ENCODE data around the gene NUDT1. TPM values are rescaled to one million over a fixed set of nuclear protein-coding genes. Genes with fewer than 3 reads are reported as not detected.

NUDT1 gene
- total and polyA plus RNA-seq, 2 experiments from 2014 or later = 47.7 to 61.0 TPM

DNA sequence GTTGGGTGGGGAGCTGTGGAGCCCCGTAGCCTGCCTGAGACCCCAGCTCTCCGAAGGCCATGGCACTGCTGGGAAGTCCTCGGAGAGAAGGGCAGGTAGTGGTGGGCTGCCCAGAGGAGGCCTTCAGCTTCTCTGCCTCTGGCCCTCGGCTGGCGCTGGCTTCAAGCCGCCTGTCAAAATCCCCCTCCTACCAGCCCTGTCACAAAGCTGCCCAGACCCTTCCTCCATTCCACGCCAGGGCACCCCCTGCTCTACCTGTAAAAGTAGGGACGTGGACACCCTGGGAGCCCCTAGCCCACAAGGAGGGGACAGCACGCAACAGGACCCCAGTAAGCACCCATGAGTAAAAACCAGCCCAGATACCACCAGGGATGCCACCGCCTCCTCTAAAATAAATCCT, 40.9 kb upstream of the NUDT1 start:
- Histone ChIP-seq H4K20me1 (ENCODE audit: insufficient read depth) (no peaks in the 10 kb centered on the region), H3K9me2 (ENCODE audit: insufficient read depth) (no peaks in the 10 kb centered on the region), H3K4me1 (ENCODE audit: insufficient read depth) (no peaks in the 10 kb centered on the region), H3K79me2 (ENCODE audit: insufficient read depth) (no peaks in the 10 kb centered on the region), H3K9me3 (ENCODE audit: low read depth) (no peaks in the 10 kb centered on the region), H3F3A (ENCODE audit: insufficient read depth) (no peaks in the 10 kb centered on the region), H3K9ac (no peak overlapping the region), H2AFZ (no peak overlapping the region), H3K4me2 (ENCODE audit: unreplicated experiment) (no peak overlapping the region), H3K36me3 (ENCODE audit: low read depth) (no peaks in the 10 kb centered on the region; the same call in 1 of the 2 replicates), H3K27me3 (replicated peaks; ENCODE audit: insufficient read depth) (no peaks in the 10 kb centered on the region), H3K4me3 (no peak overlapping the region), H3K27ac (no peak overlapping the region)
- in situ Hi-C loops (cut with MboI) = loop anchor here (10.0 kb wide), 1 partner anchor 546 kb away; no protein-coding TSS in a partner anchor
- TF ChIP-seq EZH2 (IDR thresholded peaks at IDR 0.05; ENCODE audit: insufficient read depth, poor library complexity, severe bottlenecking) = no peak
- no peak for TF ChIP-seq EZH2phosphoT487 (IDR thresholded peaks at IDR 0.05; ENCODE audit: insufficient read depth, low read depth)
- DNase-seq = no peak
- 98 to 100% methylated on average over 7 to 10 of the region's 10 CpGs for WGBS, 2 experiments (ENCODE audit: low coverage in 1 of 2, low lambda C conversion rate in 2 of 2, missing lambda C conversion rate in 2 of 2)

DNA sequence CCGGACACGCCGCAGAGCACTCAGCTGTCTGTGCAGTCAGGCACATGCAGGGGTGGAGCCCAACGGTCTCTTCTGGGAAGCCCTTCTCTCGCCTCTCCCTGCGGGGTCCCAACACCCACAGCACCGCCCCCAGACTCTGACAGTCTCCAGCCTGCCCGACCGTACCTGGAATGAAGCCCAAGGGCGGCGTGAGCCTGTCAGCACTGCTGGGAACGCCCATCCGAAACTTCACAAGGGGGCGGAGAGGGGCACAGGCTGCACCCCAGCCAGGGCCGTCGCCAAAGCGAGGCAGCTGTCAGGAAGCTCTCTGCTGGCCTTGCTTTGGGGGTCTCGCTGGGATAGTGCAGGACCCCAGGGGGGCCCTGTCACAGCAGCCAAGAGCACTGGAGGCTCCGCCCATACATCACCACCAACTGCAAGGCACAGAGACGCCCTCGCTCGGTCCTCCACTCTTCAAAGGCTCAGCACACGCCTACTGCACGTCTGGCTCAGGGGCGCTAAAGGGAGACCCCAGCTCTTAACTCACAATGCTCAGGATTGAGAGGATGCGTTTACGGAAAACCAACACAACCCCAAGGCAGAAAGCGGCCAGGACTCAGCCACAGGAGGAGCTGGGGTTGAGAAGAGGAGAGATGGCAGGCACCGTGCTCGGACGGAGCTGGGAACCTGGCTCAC, 40.2 kb upstream of the NUDT1 start:
- Histone ChIP-seq H3K9me3 (ENCODE audit: low read depth) (no peaks in the 10 kb centered on the region), H3K27ac (no peak overlapping the region), H3K9me2 (ENCODE audit: insufficient read depth) (no peaks in the 10 kb centered on the region), H4K20me1 (ENCODE audit: insufficient read depth) (no peaks in the 10 kb centered on the region), H3K4me1 (ENCODE audit: insufficient read depth) (no peaks in the 10 kb centered on the region), H3K4me3 (no peak overlapping the region), H3K9ac (no peak overlapping the region), H3K79me2 (ENCODE audit: insufficient read depth) (no peaks in the 10 kb centered on the region), H3K36me3 (ENCODE audit: low read depth) (no peaks in the 10 kb centered on the region), H3K4me2 (ENCODE audit: unreplicated experiment) (no peak overlapping the region), H3F3A (ENCODE audit: insufficient read depth) (no peaks in the 10 kb centered on the region), H3K27me3 (replicated peaks; ENCODE audit: insufficient read depth) (no peaks in the 10 kb centered on the region), H2AFZ (no peak overlapping the region)
- peak; percentile 11 for DNase-seq
- in situ Hi-C loops (cut with MboI) = loop anchor here (10.0 kb wide), 1 partner anchor 547 kb away; no protein-coding TSS in a partner anchor
- 55% methylated on average over 31 of the region's 31 CpGs for WGBS, 2 experiments (ENCODE audit: low coverage in 1 of 2, low lambda C conversion rate in 2 of 2, missing lambda C conversion rate in 2 of 2)
- TF ChIP-seq EZH2 (IDR thresholded peaks at IDR 0.05; ENCODE audit: insufficient read depth, poor library complexity, severe bottlenecking) = no peak
- TF ChIP-seq EZH2phosphoT487 (IDR thresholded peaks at IDR 0.05; ENCODE audit: insufficient read depth, low read depth) = no peak

DNA sequence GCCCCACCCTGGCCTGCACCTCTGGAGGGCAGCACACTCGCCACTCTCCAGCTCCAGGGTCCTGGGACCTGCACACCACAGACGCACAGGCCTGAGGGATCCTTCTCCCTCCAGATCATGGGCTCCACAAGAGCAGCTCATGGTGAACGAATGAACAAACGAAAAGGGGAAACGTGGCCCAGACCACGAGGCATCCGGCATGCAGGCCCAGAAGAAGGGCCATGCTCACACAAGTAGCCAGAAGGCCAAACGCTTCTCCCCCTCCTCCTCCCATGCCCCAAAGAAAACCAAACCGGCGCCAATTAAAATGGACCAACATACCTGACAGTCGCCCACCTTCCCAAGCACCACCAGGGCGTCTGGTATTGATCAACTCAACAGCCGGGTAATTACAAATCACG, 39.7 kb upstream of the NUDT1 start:
- H3K27ac ChIP-seq = no peak overlapping the region
- H3K9me3 ChIP-seq (ENCODE audit: low read depth) = no peaks in the 10 kb centered on the region
- no peaks in the 10 kb centered on the region for H3K9me2 ChIP-seq (ENCODE audit: insufficient read depth)
- no peaks in the 10 kb centered on the region for H3K4me1 ChIP-seq (ENCODE audit: insufficient read depth)
- no peaks in the 10 kb centered on the region for H3K36me3 ChIP-seq (ENCODE audit: low read depth)
- H3F3A ChIP-seq (ENCODE audit: insufficient read depth) = no peaks in the 10 kb centered on the region
- no peaks in the 10 kb centered on the region for H3K79me2 ChIP-seq (ENCODE audit: insufficient read depth)
- no peak overlapping the region for H3K4me3 ChIP-seq
- in situ Hi-C loops (cut with MboI) = loop anchor here (10.0 kb wide), 1 partner anchor 548 kb away; no protein-coding TSS in a partner anchor
- H3K4me2 ChIP-seq (ENCODE audit: unreplicated experiment) = no peak overlapping the region
- DNase-seq = no peak
- TF ChIP-seq EZH2 (IDR thresholded peaks at IDR 0.05; ENCODE audit: insufficient read depth, poor library complexity, severe bottlenecking) (no peak), EZH2phosphoT487 (IDR thresholded peaks at IDR 0.05; ENCODE audit: insufficient read depth, low read depth) (no peak)
- H4K20me1 ChIP-seq (ENCODE audit: insufficient read depth) = no peaks in the 10 kb centered on the region
- H3K9ac ChIP-seq = no peak overlapping the region
- WGBS, 2 experiments (ENCODE audit: low coverage in 1 of 2, low lambda C conversion rate in 2 of 2, missing lambda C conversion rate in 2 of 2) = 80 to 82% methylated on average over 14 of the region's 14 CpGs
- H2AFZ ChIP-seq = no peak overlapping the region
- no peaks in the 10 kb centered on the region for H3K27me3 ChIP-seq (replicated peaks; ENCODE audit: insufficient read depth)

DNA sequence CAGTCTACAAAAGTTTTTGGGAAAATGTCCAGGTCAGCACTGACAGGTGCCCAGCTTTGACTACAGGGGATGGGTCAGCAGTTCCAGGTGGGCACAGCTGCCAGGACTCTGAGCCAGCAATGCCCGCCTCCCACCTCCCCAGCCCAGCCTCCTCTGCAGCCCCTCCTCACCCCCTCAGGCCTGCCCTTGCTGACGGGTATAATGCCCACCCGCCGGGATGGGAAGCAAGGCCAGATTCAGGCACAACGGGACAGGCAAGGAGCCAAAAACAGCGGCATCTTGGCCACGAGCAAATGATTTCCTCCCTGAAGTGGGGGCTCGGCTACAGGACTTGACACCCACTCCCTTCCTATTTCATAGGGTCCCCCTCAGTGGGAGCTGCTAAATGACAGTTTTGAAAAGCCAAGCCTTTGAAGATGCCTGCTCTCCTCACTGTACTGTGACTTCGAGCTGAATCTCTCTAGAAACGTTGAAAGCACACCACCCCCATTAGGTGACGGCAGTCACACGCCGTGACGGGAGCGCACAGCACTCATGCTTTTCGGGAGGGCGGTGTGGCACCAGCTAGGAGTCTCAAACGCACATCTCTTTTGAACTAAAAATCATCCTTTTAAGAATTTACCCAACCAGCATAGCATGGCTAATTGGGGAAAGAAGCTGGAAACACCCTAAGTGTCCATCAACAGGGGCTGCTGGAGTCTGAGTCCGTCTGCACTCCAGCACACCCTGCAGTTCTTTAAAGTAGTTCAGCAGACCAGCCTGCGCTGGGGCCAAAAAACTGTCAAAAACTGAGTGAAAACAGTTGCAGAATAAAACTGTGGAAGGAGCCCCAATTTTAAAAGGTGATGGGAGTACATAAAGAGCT, 38.9 kb upstream of the NUDT1 start:
- Histone ChIP-seq H3F3A (ENCODE audit: insufficient read depth) (no peaks in the 10 kb centered on the region), H3K79me2 (ENCODE audit: insufficient read depth) (no peaks in the 10 kb centered on the region), H4K20me1 (ENCODE audit: insufficient read depth) (no peaks in the 10 kb centered on the region), H3K36me3 (ENCODE audit: low read depth) (no peaks in the 10 kb centered on the region), H3K9me2 (ENCODE audit: insufficient read depth) (no peaks in the 10 kb centered on the region), H3K4me1 (ENCODE audit: insufficient read depth) (no peaks in the 10 kb centered on the region), H3K27me3 (replicated peaks; ENCODE audit: insufficient read depth) (no peaks in the 10 kb centered on the region), H3K4me3 (no peak overlapping the region), H2AFZ (no peak overlapping the region), H3K4me2 (ENCODE audit: unreplicated experiment) (no peak overlapping the region), H3K9ac (no peak overlapping the region), H3K9me3 (ENCODE audit: low read depth) (no peaks in the 10 kb centered on the region), H3K27ac (no peak overlapping the region)
- TF ChIP-seq EZH2 (IDR thresholded peaks at IDR 0.05; ENCODE audit: insufficient read depth, poor library complexity, severe bottlenecking) = no peak
- TF ChIP-seq EZH2phosphoT487 (IDR thresholded peaks at IDR 0.05; ENCODE audit: insufficient read depth, low read depth) = no peak
- 92 to 93% methylated on average over 20 of the region's 20 CpGs for WGBS, 2 experiments (ENCODE audit: low coverage in 1 of 2, low lambda C conversion rate in 2 of 2, missing lambda C conversion rate in 2 of 2)
- in situ Hi-C loops (cut with MboI) = loop anchor here (10.0 kb wide), 1 partner anchor 548 kb away; no protein-coding TSS in a partner anchor
- DNase-seq = no peak
